HG03439 (cell line): ENCODE data around the gene DRD3.
A peak's percentile ranks its signal among the peaks of the same experiment; 100 is the strongest.

Experiments
- ATAC-seq: cut with Tn5 transposase; IDR thresholded peaks from one replicate; pipeline ENCODE4 v1.9.1; 2021; ENCODE audit warnings: mild to moderate bottlenecking, moderate library complexity; ENCODE audit not compliant: unreplicated experiment

The DRD3 gene

DNA sequence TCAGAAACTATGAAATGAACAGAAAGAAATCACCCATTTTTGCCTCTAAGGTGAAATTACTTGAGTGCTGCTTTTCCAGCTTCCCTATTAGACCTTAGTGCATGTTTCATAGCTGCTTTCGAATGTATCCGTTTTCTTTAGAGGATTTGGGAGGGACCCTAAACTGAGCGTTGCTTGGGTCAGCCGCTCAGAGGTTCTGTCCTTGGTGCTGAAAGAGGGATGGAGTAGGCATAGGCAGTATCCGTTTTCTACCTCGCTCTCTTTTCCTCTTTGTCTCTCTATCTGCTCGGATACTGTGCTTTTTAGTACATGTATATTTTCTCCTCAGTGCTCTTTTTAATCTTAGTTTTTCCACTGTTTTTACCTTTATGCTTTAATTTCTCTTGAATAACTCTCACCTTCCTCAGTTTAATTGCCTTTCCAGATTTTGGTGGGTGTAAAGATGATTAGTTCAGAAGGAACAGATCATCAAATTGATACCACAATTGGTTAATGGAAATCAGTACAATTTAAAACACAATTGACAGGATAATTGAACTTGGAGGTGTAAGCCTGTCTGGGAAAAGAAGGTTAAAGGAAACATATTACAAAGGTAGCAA, at the start of gene DRD3:
Gene DRD3 (minus strand): TSS at position 283 of the 599 bp plus-strand sequence. CDS start 7,060 bp downstream, outside the sequence.
- no peak for ATAC-seq

DNA sequence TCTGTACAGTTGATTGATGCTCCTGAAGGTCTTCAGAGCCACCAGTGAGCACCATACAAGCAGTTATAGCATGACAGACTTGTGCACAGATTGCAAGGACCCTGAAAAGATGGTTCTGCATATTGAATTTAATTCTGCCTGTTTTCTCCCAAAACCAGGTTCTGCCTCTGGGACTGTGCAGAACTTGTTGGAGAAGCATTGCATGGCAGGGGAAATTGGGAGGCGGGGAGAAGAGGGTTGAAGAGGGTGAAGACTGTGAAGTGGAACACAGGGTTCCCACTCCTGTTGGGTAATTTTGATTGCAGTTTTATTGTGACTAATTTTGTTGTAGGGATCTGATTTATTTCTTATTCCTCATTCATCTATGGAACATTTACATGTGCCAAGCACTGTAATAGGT, 48.2 kb upstream of the DRD3 start:
- ATAC-seq: no peak

DNA sequence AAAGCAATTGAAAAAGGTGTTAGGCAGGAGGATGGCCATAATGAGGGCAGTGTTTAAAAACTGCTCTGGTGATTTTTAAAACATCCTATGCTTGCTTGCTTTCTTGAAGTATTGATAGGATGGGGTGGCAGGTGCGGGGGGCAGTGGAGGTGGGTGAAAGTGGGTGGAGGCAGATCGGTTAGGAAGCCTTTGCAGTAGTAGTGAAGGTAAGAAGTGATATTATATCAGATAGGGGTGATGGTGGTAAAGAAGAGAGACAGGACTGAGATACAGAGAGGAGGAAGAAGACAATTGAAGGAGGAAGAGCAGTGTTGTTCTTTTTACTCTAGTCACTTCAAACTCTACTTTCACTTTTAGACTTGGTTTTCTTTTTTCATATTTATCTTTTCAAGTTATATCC, 47.5 kb upstream of the DRD3 start:
- ATAC-seq: no peak

DNA sequence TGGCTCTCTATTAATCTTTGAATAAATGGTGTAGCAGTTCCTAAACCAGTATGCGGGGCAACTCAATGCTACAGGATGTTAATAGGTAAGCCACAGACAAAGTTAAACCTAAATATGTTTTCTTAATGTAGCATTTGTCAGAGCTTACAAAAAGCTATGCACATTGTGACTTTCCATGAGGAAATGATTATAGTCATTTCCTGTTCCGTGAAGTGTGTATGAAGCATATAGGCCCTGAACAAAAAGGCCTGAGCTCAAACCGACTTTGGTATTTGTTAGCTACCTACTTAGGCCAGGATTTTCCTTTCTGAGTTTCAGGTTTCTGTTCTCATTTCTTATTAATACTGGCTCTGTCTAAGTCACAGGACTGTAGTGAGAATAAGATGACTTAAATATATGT, 44.3 kb upstream of the DRD3 start:
- ATAC-seq: no peak

DNA sequence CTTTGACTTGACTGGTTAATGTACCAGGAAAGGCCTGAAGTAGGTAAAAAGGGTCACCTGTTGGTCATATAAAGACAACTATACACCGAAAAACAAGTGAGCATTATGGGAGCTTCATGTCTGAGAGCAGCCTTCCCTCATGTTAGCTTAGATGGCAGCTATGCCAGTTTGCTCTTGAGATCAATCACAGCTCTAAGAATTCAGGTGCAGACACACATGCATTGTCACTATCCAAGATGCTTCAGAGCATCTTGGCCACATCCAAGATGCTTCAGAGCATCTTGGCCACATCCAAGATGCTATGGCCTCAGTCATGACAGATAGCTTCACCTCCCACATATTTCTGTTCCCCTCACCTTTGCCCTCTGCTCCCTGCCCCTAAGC, 43.0 kb upstream of the DRD3 start:
- no peak for ATAC-seq

DNA sequence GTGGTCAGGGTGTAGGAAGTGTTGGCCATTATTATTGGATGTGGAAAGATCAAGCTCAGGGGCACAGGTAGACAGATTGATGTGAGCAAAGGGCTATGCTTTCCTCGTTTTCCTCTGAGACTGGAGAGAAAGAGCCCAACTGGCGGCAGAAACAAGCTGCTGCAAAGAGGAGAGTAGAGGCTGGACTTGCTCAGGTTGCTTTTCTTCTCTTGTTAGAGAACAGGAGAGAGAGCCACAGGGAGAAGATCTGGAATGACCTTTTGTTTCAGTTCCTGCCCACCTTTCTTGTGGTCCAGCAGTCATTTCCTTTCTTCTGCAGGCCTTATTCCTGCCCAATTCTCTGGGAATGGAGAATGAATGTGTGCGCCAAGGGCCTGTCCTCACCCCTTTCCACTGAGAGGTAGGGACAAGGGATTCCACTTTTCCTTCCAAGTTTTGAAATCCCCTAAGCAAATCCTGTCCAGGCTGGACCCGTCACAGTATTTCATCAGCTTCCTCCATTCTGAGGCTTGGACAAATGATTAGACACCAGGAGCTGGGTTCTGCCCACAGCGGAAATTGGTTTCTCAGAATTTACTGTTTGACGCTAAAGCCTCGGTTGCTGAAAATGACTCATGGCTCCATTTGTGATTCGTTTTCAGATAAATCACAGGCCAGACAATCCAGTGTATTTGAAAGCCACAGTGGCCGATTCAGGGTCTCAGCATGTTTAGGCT, 42.5 kb upstream of the DRD3 start:
- ATAC-seq: no peak

DNA sequence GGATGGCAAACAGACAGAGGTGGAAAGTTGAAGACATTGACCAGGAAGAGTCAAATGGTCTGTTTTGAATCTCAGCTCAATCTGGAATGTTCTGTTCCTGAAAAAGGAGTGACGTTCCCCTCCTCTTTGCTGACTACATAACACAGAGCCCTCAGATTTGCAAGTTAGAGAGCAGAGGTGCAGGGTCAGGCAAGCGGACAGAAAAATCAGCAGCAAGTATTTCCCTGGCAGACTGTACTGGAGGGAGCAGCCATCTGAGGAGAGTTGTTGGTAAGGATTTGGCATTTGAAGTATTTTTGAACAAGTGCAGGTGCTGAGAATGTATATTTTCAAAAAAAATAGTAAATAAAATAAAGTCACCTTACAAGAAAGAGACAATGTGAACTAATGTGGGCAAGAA, 40.9 kb upstream of the DRD3 start:
- no peak for ATAC-seq

DNA sequence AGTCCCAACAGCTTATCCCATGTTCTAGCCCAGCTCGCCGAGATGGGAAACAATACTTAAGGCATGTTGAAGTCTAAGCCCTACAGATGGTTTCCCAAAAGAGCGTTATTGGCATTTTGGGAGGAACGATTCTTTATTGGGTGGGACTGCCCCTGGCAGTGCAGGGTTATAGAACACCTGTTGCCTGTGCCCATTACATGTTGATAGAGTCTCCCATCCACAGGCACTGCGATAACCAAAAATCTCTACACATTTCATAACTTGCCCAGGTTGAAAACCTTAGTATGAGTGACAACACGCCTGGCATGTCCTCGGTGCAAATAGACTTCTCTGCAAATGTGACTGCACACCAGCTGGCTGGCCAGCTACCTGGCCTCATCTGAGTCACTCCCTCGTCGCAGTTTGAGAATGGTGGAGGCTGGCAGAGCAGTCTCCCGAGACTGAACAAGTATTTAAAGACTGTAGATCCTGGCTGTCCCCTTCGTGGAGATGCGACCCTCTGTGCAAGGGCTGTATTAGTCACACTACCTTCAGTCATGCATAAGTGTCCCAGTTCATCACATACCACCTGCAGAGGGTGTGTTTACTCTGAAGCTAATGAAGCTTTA, 39.8 kb upstream of the DRD3 start:
- ATAC-seq: no peak

DNA sequence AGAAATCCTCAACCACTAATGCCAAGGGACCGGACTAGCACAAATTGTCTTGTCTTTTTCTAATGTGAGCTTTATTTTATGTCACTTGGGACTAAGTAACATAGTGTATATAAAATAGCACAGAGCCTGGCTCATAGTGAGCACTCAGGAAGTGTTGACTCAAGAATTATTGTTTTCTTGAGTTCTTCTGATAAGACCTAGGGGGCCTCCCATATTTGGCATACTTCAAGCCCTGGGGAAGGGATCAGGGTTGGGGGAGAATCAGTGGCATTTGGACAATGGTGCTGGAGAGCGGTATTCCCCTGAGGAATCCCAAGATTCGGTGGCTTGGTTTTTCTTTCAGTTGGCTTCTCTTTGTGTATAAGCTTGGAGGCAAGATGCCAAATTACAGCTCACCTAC, 39.2 kb upstream of the DRD3 start:
- ATAC-seq: no peak

DNA sequence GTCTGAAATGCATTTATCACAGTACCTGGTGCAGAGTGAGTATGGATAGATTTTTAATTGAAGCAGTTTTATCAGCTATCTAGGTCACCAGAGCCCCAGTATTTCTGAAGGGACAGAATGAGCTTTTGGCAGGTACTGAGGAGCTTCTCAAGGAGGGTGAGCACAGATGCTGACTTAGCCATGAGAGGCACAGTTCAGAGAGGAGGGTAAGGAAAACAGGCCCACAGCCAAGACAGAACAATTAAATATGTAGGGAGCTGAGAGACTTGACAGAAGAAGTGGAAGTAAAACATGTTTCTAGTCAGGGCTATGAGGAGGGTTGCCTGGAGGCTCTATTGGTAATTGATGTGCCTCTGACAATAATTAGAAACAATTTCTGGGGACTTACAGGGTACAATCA, 38.4 kb upstream of the DRD3 start:
- no peak for ATAC-seq

DNA sequence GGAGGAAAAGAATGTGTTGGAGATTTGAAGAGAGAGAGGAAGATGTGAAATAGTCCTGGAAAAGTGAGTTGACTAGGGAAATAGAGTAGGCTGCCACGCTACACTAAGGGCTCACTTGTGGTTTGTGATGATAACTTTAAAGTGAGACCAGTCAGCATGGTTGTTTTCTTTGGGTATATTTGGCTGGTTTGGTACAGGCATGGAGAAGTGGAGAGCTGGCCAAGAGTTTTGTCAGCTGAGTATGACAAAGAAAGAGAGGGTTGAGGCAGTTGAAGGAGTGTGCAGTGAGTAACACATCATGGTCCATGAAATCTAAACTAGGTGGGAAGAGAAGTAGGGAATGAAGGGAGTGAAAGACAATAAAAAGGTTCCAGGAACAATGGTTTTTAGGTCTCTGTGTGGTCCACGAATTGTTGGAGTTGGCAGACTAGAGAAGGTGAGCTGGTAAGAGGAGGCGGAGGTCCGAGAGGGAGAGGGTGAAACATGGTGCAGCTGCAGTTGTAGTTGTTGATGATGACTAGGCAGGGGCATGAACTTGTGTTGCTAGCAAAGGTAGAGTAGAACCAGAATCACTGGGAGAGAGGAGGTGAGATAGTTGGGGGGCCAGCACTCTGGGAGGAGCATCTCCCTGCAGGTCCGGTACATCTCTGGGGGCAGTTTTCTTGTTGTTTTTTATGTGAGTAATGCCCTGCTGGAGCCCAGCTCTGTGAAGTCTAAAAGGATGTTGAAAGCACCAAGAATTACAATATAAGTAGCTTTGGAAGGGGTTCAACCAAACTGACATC, 37.5 kb upstream of the DRD3 start:
- ATAC-seq: no peak

DNA sequence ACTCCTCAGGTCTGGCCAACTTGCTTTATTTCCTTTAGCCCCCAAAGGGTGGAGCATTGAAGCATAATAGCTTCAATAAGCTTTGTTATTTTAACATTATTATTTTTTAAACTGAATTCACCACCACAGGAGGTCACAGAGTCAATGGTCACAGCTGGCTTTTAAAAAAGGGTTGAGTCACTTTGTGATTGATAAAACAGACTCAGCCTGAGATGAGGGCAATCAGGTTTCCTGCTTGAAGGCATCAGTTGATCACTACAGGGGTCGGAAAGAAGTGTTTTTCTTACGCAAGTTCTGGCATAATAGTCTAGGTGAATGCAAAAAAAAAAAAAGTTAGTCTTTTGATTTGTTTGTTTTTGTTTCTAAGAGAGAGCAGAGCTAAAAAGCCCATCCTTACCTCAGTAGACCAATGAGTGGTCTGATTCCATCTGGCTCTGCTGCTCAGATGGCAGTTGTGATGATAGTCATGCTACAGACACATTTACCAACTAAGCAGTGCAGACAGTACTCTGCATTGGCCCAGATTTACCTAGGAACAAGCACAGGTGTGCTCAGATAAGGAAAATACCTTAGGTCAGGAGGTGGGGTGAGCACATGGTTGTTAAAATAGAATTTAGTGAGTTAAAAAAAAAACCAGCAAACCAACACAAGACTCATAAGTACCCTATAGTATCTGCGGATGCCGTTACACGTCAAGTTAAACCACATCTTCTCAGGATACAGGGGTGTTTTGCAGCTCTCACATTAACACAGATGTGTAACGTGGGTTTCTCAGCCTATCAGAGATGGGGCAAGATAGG, 35.9 kb upstream of the DRD3 start:
- ATAC-seq: no peak

DNA sequence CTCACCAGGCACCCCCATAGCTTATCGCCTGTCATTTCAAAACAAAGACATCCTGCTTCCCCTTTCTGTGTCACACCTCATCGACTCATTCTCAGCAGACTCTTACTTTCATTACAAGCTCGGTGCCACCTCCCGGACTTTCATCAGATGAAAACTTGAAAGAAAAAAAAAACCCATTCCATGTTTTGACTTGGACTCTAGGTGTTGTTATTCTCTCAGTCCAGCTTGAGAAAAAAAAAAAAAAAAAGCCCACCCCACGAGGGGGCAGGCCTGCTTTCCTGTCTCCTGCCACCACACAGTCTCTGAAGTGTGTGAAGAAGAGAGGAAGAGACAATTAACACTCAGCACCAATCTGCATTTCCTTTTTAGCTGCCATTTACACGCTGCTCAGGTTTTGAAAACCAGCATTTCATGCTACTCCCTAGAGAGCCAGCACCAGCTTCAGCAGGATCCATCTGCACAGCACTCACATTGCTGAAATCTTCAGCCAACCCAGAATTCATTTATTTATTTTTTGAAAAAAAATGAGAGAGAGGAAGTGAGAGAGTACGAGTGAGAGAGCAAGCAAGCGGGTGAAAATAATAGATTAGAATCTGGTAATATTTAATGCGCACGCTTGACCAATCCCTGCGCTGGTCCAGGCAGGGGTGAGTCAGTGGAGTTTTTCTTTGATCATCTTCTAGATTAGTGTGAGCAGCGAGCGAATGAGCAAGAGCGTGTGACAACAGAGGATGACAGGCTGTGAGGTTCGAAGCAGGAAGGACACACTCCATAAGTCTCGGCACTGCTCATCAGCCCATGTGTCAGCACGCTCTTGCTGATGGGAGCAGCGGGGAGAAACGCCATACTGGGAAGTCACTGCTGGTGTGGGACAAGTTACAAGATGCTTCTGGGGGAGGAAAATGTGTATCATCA, 35.0 kb upstream of the DRD3 start:
- ATAC-seq: peak; percentile 88

DNA sequence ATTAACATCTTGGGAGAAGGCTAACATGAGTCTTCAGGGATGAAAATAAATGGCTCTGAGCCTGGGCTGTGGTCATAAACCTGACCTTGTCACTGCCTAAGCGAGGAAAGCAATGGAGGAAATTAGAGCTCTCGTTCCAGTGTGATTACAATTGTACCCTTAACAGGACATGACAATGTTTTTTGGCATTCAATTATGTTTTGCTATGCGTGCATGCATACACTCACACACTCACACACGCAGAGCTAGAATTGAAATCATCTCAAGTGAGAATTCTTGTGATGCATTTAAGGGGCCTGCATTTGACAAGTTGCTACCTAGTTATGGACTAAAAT, 34.4 kb upstream of the DRD3 start:
- ATAC-seq: peak; percentile 14

DNA sequence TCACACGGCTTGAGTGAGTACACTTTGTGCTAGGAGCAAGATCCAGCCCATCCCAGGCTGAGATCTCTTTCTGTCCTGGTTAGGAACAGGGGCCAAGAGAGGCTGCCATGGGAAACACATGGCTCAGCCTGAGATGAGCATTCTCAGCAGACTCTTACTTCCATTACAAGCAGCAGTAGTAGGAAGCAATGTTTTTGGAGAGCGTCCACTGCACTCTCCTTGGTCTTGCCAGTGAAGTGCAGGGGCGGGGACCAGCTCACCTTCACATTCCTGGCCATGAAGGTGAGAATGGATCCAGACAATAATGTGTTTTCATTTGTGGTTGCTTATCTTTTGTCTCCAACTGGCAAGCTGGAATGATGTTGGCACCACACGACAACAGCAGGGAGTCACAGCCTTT, 33.8 kb upstream of the DRD3 start:
- no peak for ATAC-seq

DNA sequence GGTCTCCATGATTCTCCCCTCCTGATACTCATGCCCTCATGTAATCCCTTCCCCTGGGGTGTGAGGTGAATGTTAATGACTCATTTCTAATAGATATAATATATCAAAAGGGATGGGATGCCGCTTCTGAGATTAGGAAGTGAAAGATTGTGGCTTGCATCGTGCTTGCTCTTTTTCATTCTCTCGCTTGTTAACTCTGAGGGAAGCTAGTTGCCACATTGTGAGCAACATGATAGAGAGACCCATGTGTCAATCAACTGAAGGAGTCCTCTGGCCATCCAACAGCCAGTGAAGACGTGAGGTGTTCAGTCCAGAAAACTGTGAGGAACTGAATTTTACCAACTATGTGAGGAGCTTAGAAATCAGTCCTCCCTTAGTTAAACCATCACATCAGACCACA, 28.9 kb upstream of the DRD3 start:
- ATAC-seq: peak; percentile 59

DNA sequence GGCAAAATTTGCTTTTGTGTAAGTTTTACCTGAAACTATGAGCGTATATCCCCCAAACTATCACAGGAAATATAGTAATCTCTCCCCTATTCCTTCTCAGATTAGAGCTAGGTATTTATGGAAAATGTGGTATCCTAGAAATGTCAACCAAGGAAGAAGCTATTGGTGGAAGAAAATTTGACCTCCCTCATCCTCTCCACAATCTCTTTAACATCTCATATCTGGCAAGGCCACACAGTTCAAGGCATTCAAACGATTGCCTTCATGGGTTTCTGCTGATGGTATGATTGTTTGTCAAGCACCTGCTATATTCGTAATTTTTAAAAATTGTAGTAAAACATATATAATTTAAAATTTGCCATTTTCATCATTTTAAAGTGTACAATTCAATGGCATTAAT, 27.5 kb upstream of the DRD3 start:
- ATAC-seq: no peak

DNA sequence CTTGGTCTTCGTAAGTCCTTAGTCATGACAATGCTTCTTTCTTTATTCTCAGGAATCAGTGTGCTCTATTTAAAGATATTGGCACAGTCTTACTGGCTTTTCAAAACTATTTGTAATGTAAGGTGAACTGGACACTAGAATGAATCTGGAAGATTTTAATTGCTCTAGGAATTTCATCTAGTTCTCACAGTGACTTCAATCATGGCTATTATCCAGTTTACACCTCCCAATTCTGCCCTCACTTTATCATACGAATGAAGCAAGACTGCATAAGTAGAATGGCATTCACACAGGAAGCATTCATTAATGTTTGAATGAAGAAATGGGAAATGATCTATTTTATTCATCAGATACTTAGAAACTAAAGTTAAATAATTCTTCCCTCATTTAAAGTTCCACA, 26.7 kb upstream of the DRD3 start:
- ATAC-seq: no peak

DNA sequence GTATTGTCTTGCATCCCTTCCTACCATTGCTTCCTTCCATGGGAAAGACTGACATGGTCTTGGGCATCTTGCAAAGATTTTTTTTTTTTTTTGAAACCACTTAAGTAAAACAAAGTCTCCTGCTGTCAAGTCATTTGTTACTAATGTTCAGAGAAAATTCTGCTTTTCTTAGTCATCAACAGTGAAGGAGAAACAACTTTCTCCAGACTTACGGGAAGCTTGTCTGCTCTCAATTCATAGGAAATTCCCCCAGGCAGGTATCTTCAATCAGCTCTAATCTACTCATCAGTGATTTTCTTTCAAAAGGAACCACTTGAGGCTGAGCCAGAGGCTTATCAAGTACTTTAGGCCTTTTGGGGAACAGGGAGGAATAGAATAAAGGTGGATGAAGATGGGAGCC, 15.9 kb upstream of the DRD3 start:
- no peak for ATAC-seq

DNA sequence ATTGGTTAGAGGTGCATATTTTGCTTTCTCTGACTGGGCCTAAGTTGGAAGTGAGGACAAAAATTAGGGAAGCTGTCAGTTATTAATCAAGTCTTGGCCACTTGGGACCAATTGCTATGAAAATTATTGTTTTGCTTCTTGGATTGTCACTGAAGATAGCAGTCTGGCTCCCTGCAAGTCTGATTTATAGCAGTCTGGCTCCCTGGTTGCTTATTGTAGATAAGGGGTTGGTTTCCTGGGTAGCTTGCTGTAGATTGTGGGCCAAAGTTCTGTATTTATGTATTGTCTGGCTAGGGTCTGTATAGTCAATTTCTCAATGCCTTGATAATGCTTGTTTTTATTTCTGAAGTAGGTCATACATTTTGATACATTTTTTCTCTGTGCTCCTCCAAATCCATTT, 13.3 kb upstream of the DRD3 start:
- ATAC-seq: no peak
